HG03439 (cell line): ENCODE data around the gene SMPDL3A.
A peak's percentile ranks its signal among the peaks of the same experiment; 100 is the strongest.

Experiments
- ATAC-seq: cut with Tn5 transposase; IDR thresholded peaks from one replicate; pipeline ENCODE4 v1.9.1; 2021; ENCODE audit warnings: mild to moderate bottlenecking, moderate library complexity; ENCODE audit not compliant: unreplicated experiment

The SMPDL3A gene

GRCh38 chr6:122775975-122776374 is 13.1 kb upstream of the SMPDL3A start:
- no peak for ATAC-seq

GRCh38 chr6:122778302-122778701 is 10.8 kb upstream of the SMPDL3A start:
- no peak for ATAC-seq

DNA sequence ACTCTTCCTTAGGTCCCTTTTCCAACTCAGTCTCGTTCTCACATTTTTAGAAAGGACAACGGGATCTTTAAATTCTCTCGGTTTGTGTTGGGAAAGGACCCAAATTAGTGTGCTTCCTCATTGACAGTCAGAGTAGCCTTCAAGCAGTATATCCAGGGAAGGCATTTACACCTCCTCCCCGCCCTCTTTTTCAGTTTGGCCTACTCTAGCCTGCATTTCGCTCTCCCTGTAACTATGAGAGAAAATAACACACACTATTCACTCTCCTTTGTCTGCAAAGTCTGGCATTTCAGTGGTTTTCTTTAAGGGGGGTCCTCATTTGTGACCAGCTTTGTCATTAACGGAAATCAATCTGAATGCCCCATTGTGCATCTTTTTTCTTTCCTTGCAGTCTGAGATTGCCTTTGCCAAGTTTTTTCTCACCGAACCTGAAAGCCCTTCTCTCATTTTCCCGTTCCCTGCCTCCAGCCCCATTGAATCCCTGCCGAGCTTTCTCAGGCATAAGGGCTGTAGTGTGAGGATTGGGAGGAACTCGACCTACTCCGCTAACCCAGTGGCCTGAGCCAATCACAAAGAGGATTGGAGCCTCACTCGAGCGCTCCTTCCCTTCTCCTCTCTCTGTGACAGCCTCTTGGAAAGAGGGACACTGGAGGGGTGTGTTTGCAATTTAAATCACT is 9.9 kb upstream of the SMPDL3A start:
- no peak for ATAC-seq

DNA sequence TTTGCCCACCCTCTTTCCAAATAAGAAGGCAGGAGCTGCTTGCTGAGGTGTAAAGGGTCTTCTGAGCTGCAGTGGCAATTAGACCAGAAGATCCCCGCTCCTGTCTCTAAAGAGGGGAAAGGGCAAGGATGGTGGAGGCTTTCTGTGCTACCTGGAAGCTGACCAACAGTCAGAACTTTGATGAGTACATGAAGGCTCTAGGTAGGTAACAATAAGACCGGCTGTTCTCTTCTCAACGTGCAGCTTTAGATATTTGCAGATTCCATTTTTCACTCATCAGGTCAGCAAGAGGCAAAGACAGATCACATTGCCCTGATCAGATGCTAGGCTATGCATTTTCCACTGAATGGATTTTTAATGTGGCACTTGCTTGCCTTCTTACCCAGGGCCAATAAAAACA is 9.4 kb upstream of the SMPDL3A start, which contains the start of gene FABP7:
FABP7 (plus strand) TSS at position 50 of the 400 bp plus-strand sequence; CDS start at position 129, 79 bp downstream.
- no peak for ATAC-seq

DNA sequence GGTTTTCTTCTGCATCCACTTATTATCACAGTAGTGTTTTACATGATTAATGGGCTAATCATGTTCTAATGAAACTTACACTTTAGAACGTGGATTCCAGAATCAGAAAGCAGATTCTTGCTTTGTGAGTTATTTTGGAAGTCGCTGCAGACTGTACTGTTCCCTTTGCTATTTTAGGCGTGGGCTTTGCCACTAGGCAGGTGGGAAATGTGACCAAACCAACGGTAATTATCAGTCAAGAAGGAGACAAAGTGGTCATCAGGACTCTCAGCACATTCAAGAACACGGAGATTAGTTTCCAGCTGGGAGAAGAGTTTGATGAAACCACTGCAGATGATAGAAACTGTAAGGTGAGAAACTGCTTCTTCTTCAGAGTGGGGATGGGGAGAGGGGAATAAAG is 8.9 kb upstream of the SMPDL3A start:
- ATAC-seq = no peak

GRCh38 chr6:122781716-122782115 is 7.3 kb upstream of the SMPDL3A start:
- no peak for ATAC-seq

- ATAC-seq = no peak
Observed at GRCh38 chr6:122783401-122783800, 5.7 kb upstream of the SMPDL3A start.

- ATAC-seq = no peak
Observed at GRCh38 chr6:122785891-122786290, 3.2 kb upstream of the SMPDL3A start.

DNA sequence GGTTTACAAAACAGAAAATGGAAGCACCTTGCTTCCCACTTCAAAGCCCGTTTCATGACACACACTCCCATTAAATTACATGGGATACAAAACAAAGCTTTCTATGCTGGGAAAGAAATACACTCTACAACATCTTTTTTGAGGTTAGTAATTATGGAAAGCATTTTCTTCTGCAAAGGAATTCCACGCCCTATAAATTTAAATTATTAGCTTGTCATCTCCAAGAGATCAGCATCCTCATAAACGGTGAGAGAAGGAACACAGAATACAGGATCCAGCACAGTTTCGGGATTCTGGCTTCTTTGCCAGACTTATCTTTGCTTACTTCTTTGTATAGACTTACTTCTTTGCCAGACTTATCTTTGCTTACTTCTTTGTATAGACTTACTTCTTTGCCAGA is 1.3 kb upstream of the SMPDL3A start:
- ATAC-seq = no peak

GRCh38 chr6:122788208-122788607 is 850 bp upstream of the SMPDL3A start:
- ATAC-seq = no peak

GRCh38 chr6:122788663-122789181 is 336 bp upstream of the SMPDL3A start:
- no peak for ATAC-seq

DNA sequence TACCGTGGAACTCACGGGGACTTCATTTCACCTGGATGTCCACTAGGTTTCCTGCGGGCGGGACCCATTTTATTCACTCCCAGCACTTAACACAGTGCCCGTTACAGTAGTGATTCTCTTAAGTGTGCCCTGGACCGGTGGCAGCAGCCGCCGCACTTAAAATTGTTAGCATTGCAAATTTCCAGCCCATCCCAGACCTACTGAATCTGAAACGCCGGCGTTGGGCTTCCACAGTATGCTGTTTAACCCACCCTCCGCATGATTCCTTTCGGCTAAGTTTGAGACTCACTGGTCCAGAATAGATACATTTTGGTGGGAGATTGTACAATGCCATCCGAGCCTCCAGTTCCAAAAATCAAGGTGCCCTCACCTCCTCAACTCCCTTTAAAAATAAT is 967 bp downstream of the SMPDL3A start:
- peak; percentile 2 for ATAC-seq

DNA sequence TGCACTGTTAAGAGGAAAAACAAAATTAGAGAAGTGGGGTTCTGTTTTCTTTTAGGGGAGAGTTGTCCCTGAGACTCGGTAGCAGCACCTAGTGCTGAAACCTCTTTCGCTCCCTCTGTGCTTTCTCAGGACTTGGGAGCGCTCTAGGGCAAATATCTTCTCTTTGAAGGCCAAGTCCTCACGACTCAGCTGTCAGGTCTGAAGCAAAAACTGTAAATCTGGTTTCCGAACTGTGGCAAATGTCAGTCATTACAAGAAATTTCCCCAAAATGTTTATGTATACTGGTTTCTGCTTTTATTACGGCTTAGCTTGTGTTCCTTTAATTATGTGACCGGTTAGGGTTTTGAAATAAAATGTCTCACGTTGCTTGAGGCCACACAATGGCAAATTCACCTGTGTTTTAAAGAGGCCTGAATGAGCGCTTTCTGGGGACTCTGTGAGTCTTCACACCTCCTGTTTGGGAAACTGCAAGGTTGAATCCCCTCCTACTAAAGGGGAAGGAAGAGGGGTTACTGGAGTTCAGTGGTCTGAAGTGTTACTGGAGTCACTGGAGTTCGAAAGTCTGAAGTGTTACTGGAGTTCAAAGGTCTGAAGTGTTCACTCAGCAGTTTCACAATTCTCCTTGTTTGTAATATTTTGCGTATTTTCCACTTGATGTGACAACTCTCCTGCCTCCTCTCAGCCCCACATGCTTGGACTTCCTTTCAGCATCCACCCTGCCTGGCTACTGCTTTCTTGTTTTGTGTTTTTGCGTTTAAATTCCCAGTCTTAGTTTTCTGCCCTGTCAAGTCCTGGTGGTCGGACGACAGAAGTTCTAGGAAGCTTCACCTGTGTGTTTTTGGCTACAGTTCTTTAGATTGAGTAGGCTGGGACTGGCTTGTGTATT is 1.6 kb downstream of the SMPDL3A start:
- no peak for ATAC-seq

GRCh38 chr6:122791310-122791679 is 2.2 kb downstream of the SMPDL3A start:
- ATAC-seq = no peak

- no peak for ATAC-seq
Observed at GRCh38 chr6:122792766-122793165, 3.7 kb downstream of the SMPDL3A start.

GRCh38 chr6:122797537-122797936 is 8.5 kb downstream of the SMPDL3A start:
- ATAC-seq = no peak

- peak; percentile 96 for ATAC-seq
Observed at GRCh38 chr6:122798099-122798641, 9.1 kb downstream of the SMPDL3A start.

GRCh38 chr6:122799140-122799745 is 10.2 kb downstream of the SMPDL3A start:
- ATAC-seq = no peak

- ATAC-seq = no peak
Observed at GRCh38 chr6:122799916-122800686, 11.0 kb downstream of the SMPDL3A start.

DNA sequence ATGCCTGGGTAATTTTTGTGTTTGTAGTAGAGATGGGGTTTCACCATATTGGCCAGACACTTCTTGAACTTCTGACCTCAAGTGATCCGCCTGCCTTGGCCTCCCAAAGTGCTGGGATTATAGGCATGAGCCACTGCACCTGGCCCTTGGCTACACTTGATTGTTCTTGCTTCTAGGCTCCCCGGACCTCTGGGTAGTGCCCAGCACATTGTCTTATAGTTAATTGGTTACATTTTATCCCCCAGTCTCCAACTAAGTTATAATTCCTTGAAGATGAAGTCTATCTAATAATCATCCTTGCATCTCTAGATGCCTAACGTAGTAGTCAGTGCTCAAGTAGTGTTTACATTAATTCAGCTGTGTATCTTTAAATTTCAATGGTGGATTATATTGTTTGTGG is 11.8 kb downstream of the SMPDL3A start:
- ATAC-seq = no peak

GRCh38 chr6:122801397-122801796 is 12.3 kb downstream of the SMPDL3A start:
- no peak for ATAC-seq
